ENCODE data around the gene F8A1.
"Not testable (repeated sequence)": the region's sequence is repeated elsewhere in the genome, so short reads cannot be mapped to it uniquely, and the experiment has no call there.

F8A1 gene

DNA sequence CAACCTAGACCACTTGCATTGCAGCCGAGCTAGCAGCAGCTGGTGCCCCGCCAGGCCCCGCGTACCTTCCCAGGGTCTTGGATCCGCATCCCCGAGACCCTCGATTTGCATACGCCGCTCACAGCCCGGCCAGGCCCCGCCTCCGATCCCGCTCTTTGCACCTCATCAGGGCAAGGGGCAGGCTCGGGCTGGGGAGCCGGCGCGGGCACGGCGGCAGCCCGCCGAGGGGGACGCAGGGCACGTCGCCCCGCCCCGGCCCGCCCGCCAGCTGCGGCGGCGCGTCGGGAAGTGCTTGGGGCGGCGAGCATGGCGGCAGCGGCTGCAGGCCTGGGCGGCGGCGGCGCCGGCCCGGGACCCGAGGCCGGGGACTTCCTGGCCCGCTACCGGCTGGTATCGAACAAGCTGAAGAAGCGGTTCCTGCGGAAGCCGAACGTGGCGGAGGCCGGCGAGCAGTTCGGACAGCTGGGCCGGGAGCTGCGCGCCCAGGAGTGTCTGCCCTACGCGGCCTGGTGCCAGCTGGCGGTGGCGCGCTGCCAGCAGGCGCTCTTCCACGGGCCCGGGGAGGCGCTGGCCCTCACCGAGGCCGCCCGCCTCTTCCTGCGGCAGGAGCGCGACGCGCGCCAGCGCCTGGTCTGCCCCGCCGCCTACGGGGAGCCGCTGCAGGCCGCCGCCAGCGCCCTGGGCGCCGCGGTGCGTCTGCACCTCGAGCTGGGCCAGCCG lies at the start of gene F8A1:
Gene F8A1, plus strand, starts transcription at position 287 of the 720 bp plus-strand sequence. Its CDS starts 20 bp downstream, at position 307.
- peak; percentile 5 to 33 for DNase-seq (ENCODE audit: low read depth in 2 of 2)

DNA sequence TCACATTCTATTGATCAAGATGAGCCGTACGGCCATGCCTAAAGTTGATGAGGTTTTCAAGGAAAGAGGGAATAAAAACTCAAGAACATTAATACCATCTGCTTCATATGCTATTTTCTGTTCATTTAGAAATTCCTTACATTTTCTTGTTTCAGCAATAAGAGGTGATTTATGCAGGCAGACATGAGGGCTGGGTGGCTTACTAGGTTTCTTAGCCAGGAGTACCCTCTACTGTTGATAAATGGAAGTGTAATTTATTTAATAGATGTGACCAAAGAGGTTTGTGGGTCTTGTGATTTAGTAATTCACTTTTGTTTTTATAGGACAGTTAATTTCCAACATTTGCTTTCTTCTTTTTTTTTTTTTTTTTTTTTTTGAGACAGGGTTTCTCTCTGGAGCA lies 45.3 kb upstream of the F8A1 start:
- no peak for DNase-seq (ENCODE audit: low read depth in 2 of 2)

DNA sequence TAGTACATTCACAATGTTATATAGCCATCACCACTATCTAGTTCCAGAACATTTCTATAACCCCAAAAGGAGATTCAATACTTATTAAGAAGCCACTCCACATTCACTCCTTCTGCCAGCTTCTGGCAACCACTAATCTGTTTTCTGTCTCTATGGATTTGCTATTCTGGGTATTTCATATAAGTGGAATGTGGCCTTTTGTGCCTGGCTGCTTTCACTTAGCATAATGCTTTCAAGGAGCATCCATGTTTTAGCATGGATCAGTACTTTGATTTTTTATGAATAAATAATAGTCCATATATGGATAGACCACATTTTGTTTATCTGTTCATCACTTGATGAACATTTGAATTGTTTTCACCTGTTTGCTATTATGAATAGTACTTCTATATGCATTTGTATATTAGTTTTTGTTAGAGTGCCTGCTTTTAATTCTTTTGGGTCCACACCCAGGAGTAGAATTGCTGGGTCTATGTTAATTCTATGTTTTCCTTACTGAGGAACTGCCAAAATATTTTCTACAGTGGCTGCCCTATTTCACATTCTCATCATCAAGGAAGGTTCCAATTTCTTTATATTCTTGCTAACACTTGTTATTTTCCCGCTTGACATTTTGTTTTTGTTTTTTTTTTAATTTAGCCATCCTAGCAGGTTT lies 35.1 kb upstream of the F8A1 start:
- no peak for DNase-seq (ENCODE audit: low read depth in 2 of 2)

DNA sequence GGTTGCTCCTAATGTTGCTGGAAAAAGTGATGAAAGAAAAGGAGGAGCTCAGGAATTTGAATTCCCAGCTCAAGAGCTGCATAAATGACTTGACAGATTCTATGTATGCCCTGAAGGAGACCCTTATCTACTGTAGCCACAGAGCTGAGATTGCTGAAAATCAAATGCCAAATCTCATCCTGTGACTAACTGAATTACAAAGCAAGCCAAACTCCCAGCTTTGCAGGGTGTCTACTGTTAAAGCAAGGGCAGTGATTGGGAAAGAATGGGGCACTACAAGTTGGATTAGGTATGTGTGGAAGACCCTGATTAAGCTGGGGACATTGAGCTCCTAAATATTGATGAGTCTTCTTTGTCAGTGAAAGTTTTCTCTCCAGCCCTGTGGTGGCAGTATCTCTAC lies 30.9 kb upstream of the F8A1 start:
- no peak for DNase-seq (ENCODE audit: low read depth in 2 of 2)

DNA sequence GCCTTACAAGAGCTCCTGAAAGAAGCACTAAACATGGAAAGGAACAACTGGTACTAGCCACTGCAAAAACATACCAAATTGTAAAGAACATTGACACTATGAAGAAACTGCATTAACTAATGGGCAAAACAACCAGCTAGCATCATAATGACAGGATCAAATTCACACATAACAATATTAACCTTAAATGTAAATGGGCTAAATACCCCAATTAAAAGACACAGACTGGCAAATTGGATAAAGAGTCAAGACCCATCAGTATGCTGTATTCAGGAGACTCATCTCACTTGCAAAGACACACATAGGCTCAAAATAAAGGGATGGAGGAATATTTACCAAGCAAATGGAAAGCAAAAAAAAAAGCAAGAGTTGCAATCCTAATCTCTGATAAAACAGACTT lies 17.6 kb upstream of the F8A1 start:
- not testable (repeated sequence) for DNase-seq (ENCODE audit: low read depth in 2 of 2)

DNA sequence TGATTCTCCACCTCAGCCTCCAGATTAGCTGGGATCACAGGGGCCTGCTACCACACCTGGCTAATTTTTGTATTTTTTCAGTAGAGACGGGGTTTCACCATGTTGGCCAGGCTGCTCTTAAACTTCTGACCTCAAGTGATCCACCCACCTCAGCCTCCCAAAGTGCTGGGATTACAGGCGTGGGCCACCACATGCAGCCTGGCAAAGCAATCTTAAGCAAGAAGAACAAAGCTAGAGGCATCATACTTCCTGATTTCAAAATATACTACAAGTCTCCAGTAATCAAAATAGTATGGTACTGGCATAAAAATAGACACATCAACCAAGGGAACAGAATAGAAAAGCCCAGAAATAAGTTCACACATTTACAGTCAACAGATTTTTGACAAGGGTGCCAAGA lies 12.8 kb upstream of the F8A1 start:
- DNase-seq (ENCODE audit: low read depth in 2 of 2), result no peak

DNA sequence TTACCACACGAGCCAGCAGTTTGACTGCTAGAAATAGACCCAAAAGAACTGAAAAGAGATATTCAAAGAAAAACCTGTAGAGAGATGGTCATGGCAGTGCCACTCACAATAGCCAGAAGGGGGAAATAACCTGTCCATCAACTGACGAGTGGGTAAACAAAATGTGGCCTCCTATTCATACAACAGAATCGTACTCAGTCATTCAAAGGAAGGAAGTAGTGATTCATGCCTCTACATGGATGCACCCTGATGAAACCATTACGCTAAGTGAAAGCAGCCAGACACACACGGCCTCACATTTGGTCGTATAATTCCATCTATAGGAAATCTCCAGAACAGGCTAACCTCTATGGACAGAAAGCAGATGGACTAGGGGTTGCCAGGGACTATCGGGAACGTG lies 2.1 kb upstream of the F8A1 start:
- not testable (repeated sequence) for DNase-seq (ENCODE audit: low read depth in 2 of 2)

DNA sequence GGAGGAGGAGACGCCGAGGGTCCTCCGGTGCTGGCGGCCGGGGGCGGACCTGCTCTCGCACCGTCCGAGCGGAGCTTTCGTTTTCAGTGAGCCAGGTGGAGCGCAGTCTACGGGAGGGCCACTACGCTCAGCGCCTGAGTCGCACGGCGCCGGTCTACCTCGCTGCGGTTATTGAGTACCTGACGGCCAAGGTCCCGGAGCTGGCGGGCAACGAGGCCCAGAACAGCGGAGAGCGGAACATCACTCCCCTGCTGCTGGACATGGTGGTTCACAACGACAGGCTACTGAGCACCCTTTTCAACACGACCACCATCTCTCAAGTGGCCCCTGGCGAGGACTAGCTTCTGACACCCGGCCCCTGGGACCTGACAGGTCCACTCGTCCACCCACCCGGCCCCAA lies 1.1 kb upstream of the F8A1 start:
- DNase-seq (ENCODE audit: low read depth in 2 of 2), result not testable (repeated sequence)

DNA sequence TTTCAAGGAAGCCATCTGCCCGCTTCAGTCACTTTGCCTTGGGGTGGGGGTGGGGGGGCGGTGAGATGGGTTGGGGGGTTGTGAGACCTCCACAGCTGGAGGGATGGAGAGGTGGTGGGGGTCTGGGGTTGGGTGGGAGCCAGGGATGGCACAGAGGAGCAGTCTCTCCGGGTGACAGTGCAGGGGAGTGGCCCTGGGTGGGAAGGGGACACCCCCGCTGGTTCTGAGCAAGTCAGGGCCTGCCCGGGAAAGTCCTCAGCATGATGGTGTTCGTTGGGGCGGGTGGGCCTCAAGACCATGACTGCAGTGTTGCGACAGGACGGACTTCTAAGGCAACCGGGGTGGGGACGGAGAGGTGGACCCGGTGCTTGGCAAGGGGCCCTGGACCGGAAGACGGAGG lies 606 bp upstream of the F8A1 start:
- peak in 1 of 2 donors; percentile 1 for DNase-seq (ENCODE audit: low read depth in 2 of 2)

DNA sequence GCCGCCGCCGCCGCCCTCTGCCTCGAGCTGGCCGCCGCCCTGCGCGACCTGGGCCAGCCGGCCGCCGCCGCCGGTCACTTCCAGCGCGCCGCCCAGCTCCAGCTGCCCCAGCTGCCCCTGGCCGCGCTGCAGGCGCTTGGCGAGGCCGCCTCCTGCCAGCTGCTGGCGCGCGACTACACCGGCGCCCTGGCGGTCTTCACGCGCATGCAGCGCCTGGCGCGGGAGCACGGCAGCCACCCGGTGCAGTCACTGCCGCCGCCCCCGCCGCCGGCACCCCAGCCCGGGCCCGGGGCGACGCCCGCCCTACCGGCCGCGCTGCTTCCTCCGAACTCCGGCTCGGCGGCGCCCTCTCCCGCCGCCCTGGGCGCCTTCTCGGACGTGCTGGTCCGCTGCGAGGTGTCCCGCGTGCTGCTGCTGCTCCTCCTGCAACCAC lies 650 bp downstream of the F8A1 start:
- not testable (repeated sequence) for DNase-seq (ENCODE audit: low read depth in 2 of 2)

DNA sequence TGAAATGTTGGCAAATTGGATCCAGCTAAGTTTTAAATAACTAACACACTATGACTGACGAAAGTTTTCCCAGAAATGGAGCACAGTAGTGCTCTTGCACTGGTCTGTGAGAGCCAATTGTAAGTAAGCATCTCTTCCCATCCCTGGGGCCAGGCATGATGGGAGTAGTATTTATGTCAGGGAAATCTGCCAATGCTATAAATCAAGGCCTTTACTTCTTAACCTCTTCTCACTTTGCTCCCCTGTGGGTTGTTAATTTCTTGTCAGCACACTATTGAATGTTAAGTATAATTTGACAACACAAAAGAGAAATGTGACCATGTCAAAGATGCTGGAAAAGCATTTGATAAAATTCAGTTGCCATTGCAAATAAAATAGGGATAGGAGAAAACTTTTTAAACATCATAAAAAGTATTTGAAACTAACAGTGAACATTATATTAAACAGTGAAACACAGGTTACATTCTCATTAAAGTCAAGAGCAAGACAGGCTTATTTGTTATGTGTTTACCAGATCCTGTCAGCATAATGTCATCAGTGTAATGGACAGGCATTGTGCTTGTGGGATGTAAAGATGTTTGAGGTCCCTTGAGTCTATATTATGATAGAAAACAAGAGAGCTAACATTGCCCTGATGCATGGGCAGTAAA lies 5.0 kb downstream of the F8A1 start:
- no peak for DNase-seq (ENCODE audit: low read depth in 2 of 2)

DNA sequence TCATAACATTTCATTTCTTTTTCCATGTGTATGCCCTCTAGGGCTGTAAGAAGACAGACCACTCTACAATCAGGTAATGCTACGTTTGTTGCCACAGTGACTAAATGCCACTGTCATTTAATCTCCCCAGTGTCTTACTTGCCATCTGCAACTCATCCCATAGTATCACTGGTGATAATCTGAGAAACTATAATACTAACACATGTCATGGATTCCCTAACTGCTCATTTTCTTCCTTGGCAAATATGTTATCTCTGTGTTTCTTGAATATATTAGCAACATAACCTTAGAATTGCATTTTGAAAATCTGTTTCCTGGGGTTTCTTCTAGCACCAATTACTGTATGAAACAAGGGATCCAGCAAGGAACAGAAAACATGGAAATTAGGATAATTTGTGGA lies 6.1 kb downstream of the F8A1 start:
- DNase-seq (ENCODE audit: low read depth in 2 of 2), result no peak

DNA sequence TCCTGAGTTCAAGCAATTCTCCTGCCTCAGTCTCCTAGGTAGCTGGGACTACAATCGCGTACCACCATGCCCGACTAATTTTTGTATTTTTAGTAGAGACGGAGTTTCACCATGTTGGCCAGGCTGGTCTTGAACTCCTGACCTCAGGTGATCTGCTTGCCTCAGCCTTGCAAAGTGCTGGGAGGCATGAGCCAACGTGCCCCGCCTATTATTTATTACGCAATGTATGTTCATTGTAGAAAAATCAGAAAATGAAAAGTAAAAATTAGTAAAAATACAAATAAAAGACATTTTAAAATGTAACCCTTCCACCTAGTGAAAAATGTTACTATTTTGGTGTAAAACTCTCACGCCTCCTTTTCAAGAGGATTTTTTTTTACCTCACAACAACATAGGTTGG lies 14.2 kb downstream of the F8A1 start:
- DNase-seq (ENCODE audit: low read depth in 2 of 2), result no peak

DNA sequence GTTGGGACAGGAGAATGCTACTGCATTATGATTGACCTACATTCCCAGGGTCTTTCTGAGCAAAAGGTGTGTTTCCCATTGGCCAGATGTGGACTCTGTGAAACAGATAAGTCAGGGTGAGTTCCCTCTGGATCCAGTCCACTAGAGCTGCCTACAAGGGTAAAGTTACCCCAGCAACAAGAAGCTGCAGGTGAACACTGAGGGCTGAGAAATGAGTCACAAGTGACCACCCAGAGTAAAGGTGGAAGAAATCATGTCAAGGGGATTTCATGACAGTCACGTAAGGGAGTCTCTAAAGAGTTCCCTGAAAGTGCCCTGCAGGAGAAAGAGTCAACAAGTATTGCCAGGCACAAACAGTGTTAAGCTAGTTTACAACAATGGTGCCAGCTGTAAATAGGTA lies 16.3 kb downstream of the F8A1 start:
- DNase-seq (ENCODE audit: low read depth in 2 of 2), result no peak

DNA sequence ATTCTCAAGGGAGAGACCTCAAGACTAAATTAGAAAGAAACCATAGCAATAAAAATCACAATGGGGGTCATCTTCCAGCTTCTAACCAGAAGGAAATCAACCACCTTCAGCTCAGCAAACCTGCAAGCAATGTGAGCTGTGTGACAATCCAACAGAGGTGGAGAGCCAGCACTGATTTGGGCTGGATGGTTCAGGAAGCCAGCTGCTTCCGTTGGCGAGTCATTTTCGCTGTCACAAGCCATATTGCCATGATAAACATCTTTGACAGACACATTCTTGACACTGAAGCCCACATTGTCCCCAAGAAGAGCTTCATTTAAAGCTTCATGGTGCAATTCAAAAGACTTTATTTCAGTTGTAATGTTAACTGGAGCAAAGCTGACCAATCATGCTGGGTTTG lies 22.7 kb downstream of the F8A1 start:
- DNase-seq (ENCODE audit: low read depth in 2 of 2), result no peak

DNA sequence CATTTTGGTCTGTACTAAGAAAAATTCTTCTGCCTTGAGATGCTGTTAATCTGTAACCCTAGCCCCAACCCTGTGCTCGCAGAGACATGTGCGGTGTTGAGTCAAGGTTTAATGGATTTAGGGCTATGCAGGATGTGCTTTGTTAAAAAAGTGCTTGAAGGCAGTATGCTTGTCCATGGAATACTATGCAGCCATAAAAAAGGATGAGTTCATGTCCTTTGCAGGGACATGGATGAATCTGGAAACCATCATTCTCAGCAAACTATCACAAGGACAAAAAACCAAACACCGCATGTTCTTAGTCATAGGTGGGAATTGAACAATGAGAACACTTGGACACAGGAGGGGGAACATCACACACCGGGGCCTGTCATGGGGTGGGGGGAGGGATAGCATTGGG lies 23.9 kb downstream of the F8A1 start:
- DNase-seq (ENCODE audit: low read depth in 2 of 2), result not testable (repeated sequence)

DNA sequence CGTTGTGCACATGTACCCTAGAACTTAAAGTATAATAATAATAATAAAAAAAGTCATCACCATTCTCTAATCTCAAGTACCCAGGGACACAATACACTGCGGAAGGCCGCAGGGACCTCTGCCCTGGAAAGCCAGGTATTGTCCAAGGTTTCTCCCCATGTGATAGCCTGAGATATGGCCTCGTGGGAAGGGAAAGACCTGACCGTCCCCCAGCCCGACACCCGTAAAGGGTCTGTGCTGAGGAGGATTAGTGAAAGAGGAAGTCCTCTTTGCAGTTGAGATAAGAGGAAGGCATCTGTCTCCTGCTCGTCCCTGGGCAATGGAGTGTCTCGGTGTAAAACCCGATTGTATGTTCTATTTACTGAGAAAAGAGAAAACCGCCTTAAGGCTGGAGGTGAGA lies 24.4 kb downstream of the F8A1 start:
- DNase-seq (ENCODE audit: low read depth in 2 of 2), result not testable (repeated sequence)

DNA sequence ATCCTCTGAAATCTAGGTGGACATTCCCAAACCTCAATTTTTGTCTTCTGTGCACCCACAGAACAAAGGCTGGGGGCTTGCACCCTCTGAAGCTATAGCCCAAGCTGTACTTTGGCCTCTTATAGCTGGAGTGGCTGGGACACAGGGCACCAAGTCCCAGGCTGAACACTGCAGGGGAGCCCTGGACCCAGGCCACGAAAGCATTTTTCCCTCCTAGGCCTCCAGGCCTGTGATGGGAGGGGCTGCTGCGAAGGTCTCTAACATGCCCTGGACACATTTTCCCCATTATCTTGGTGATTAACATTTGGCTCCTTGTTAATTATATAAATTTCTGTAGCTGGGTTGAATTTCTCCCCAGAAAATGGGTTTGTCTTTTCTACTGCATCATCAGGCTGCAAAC lies 27.9 kb downstream of the F8A1 start:
- no peak for DNase-seq (ENCODE audit: low read depth in 2 of 2)

DNA sequence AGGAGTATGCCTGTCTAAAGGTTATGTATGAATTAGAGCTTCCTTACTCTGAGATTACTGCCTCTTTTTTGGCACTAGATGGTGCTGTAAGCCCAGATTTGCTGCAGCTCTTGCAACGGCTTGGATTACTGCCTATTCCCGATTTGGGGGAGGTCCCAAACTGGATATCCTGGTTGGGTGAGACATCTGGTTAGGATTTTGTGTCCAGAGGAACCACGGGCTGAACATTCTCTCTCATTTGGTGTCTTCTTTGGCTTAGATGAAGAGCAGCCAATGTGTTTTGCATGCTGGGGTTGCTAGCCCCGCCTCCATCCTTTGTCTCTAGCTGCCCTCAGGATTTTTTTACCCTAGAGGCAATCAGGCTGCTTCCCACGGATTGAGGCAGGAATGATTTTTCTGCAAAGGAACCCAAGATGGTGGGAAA lies 31.9 kb downstream of the F8A1 start:
- DNase-seq (ENCODE audit: low read depth in 2 of 2), result no peak

DNA sequence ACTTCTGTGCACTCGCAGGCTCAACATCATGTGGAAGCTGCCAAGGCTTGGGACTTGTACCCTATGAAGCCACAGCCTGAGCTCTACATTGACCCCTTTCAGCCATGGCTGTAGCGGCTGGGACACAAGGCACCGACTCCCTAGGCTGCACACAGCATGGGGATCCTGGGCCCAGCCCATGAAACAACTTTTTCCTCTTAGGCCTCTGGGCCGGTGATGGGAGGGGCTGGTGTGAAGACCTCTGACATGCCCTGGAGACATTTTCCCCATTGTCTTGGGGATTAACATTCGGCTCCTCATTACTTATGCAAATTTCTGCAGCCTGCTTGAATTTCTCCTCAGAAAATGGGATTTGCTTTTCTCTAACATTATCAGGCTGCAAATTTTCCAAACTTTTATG lies 38.6 kb downstream of the F8A1 start:
- not testable (repeated sequence) for DNase-seq (ENCODE audit: low read depth in 2 of 2)

Data from stimulated activated CD4-positive, alpha-beta T cell treated with anti-CD3 and anti-CD28 coated beads, Interleukin-15, amount 100 ng/mL, for 48 hours (primary cell).